Measurements from ENCODE around the gene ADCK1. TPM values are rescaled to one million over a fixed set of nuclear protein-coding genes. Genes with fewer than 3 reads are reported as not detected.
"Not testable (repeated sequence)": the region's sequence is repeated elsewhere in the genome, so short reads cannot be mapped to it uniquely, and the experiment has no call there.

Gene ADCK1
- total RNA-seq, 1 donor from 2014 or later = 9.0 TPM

GRCh38 chr14:77926942-77927341, 127.0 kb downstream of the ADCK1 start:
- DNase-seq (ENCODE audit: low spot score) = no peak

GRCh38 chr14:77931441-77931840, 131.5 kb downstream of the ADCK1 start:
- no peak for DNase-seq (ENCODE audit: low spot score)

- DNase-seq (ENCODE audit: low spot score) = no peak
These were observed 136.3 kb downstream of the ADCK1 start for GRCh38 chr14:77936138-77936639.

- DNase-seq (ENCODE audit: low spot score) = no peak
These were observed 147.5 kb downstream of the ADCK1 start for GRCh38 chr14:77947372-77947771.

- no peak for DNase-seq (ENCODE audit: low spot score)
These were observed 150.6 kb downstream of the ADCK1 start for GRCh38 chr14:77950371-77951063.

GRCh38 chr14:77955816-77956484, 156.0 kb downstream of the ADCK1 start:
- DNase-seq (ENCODE audit: low spot score) = no peak

- DNase-seq (ENCODE audit: low spot score) = not testable (repeated sequence)
These were observed 159.8 kb downstream of the ADCK1 start for GRCh38 chr14:77959686-77960085.

- no peak for DNase-seq (ENCODE audit: low spot score)
These were observed 162.1 kb downstream of the ADCK1 start for GRCh38 chr14:77961847-77962580.

GRCh38 chr14:77962731-77963520, 163.0 kb downstream of the ADCK1 start:
- no peak for DNase-seq (ENCODE audit: low spot score)

GRCh38 chr14:77964586-77964985, 164.7 kb downstream of the ADCK1 start:
- no peak for DNase-seq (ENCODE audit: low spot score)

GRCh38 chr14:77965050-77965449, 165.1 kb downstream of the ADCK1 start:
- DNase-seq (ENCODE audit: low spot score) = no peak

GRCh38 chr14:77965919-77966435, 166.1 kb downstream of the ADCK1 start:
- DNase-seq (ENCODE audit: low spot score) = no peak

- DNase-seq (ENCODE audit: low spot score) = no peak
These were observed 167.2 kb downstream of the ADCK1 start for GRCh38 chr14:77967110-77967509.

- DNase-seq (ENCODE audit: low spot score) = no peak
These were observed 170.7 kb downstream of the ADCK1 start for GRCh38 chr14:77970646-77971045.

- DNase-seq (ENCODE audit: low spot score) = no peak
These were observed 173.3 kb downstream of the ADCK1 start for GRCh38 chr14:77973246-77973645.

- DNase-seq (ENCODE audit: low spot score) = no peak
These were observed 176.7 kb downstream of the ADCK1 start for GRCh38 chr14:77976591-77976990.

- DNase-seq (ENCODE audit: low spot score) = no peak
These were observed 179.3 kb downstream of the ADCK1 start for GRCh38 chr14:77979171-77979570.

GRCh38 chr14:77979666-77980351, 179.9 kb downstream of the ADCK1 start:
- no peak for DNase-seq (ENCODE audit: low spot score)

- DNase-seq (ENCODE audit: low spot score) = no peak
These were observed 180.8 kb downstream of the ADCK1 start for GRCh38 chr14:77980475-77981321.

All from mesenteric fat pad (tissue), 1 donor.